NCI-H526 (cell line): ENCODE measurements around the gene HYAL3.
"Not testable (repeated sequence)": the region's sequence is repeated elsewhere in the genome, so short reads cannot be mapped to it uniquely, and the experiment has no call there.

Source experiments
- DNase-seq, 2 experiments: peaks; one replicate each; lab custom pipeline; 2025; lab: John Stamatoyannopoulos, UW

Gene HYAL3

GRCh38 chr3:50269977-50270413 is 29.2 kb downstream of the HYAL3 start:
- DNase-seq, result no peak

DNA sequence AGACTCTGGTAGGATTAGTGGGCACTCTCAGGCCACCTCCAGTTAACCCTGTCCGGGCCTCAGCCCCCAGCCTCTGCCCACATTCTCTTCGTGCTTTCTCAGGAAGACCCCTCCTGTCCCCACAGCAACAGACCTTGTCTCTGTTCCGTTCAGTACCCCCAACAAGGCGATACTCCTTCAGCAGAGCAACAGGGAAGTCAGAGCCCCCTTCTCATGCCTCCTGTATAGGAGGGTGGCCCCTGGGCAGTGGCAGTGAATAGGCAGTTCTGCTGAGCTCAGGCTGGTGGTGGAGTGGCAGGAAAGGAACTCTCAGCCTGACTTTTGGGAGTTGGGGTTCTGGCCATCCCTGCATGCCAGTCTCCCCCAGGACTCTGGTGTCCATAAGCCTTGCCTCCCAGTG is 29.7 kb downstream of the HYAL3 start:
- DNase-seq, result no peak

DNA sequence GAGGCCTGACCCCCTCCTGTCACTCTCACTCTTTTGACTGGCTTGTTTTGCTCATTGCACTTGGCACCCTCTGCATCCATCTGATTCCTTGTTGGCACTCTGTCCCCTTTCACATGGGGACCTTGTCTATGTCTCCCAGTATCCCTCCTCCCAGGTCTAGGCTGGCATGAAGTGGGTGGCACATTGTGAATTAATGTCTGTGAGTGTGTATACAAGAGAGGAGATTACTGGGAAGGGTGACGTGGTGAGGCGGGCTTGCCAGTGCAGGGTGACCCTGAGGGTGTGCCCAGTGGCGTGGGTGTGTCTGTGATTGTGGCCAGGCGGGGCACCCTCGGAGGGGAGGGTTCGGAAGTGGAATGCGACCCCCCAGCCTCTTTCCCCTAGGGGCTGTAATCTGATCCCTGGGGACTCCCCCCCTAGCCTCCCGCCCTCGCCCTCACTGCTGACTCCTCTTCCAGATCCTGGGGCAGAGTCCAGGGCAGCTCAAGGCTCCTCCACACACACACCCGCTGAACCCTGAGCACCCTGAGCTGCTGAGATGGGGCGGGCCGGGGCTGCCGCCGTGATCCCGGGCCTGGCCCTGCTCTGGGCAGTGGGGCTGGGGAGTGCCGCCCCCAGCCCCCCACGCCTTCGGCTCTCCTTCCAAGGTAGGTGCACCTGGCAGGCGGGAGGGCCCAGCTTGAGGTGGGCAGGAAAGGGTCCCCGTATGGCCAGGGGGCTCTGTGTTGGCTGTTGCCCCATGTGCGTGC is 30.3 kb downstream of the HYAL3 start, which contains the start of gene SEMA3B:
TSS of gene SEMA3B (plus strand) at position 445 of the 749 bp plus-strand sequence. CDS start at position 539, 94 bp downstream.
- no peak for DNase-seq

- no peak for DNase-seq
Observed at GRCh38 chr3:50268276-50268675, 30.9 kb downstream of the HYAL3 start.

DNA sequence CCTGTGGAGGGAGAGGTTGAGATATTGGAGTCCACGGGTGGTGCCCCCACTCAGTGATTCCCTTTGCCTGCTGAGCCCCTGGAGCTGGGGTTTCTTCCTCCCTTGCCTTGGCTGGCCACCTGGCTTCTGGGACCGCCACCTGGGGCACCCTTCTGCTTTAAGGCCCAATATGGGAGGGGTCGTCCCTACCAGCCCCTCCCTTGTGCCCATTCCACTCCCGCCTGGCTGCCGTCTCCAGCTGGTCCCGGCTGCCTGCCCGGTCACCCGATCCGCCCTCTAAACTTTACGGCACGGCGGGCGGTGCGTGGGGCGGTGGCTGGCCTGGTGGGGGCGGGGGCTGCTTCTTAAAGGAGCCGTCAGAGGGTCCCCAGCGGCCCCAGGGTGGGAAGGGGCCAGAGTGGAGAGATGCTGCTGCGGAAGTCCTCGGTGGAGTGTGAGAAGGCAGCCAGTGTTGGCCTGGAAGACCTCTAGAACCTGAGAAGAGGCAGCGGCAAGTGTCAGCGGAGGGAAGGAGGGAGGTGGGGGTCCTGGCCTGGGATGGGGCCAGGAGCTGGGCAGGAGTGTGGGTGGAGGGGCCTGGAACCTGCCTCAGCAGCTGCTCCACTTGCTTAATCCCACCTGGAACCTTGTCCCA is 31.8 kb downstream of the HYAL3 start:
- peak in 1 of 2 experiments; percentile 32 for DNase-seq

DNA sequence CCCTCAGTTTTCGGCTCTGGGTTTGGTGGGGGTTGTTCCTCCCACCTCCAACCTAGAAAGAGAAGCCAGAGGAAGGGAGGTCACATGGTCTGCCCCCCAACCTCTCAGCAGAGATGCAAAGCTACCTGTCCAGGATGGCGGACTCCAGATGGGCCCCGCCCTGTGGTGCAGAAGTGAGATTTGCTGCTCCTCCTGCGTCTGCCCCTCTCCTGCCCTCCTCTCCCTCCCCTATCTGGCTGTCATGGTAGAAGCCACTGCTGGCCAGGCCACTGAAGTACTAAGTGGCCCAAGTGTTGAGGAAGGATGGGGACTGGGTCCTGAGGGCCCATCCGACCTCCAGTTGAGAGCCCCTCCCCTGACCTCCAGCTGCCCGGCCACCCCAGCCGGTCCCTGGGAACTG is 32.4 kb downstream of the HYAL3 start:
- DNase-seq, result no peak

DNA sequence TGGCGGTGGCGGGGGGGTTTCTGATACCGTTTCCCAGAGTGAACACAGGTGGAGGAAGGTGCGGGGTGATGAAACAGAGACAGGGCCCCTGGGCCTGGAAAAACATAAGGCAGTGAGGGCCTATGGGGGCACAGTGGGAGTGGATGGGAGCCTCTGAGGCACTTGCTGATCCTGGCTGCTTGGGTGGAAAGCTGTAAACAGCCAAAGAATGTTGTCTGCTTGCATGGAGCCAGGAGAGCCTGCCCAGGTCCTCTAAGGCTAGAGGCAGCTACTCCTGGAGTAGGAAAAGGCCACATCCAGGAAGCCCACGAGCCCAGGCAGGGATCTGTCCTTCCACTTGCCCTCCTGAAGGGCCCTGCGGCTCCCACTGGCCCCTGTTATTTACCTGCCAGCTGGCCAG is 33.2 kb downstream of the HYAL3 start:
- no peak for DNase-seq

GRCh38 chr3:50265571-50265970 is 33.6 kb downstream of the HYAL3 start:
- no peak for DNase-seq

- no peak for DNase-seq
Observed at GRCh38 chr3:50264964-50265485, 34.2 kb downstream of the HYAL3 start.

- peak; percentile 34 to 68 for DNase-seq
Observed at GRCh38 chr3:50264383-50264963, 34.7 kb downstream of the HYAL3 start.

DNA sequence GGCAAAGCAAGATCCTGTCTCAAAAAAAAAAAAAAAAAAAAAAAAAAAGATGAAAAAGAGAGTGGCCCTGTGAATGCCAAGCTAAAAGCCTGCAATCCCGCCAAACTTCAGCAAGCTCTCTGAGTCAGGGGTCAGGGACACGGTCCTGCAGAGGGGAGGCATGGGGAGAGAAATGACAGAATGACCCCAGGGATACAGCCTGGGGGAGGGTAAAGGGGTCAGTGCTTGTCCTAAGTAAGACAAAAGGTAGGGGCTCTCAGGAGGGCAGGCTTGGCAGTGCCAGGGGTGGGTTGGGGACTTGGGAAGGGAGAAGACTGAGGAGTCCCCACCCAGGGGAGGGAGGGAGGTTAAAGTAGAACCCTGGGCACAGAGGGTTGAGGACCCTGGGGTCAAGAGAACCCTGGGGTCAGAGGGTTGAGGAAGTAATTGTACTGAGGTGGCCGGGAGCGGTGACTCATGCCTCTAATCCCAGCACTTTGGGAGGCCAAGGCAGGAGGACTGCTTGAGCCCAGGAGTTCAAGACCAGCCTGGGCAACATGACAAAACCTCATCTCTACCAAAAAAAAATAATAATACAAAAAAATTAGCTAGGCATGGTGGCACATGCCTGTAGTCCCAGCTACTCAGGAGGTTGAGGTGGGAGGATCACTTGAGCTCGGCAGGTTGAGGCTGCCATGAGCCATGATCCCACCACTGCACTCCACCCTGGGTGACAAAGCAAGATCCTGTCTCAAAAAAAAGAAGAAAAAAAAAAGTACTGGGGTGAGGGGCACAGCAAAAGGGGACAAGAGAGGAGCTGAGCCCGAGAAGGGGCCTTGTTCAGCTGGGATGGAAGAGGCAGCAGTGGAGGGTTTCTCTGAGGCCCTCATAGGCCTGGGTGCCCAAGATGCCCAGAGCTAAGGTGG is 35.5 kb downstream of the HYAL3 start:
- DNase-seq, result no peak

DNA sequence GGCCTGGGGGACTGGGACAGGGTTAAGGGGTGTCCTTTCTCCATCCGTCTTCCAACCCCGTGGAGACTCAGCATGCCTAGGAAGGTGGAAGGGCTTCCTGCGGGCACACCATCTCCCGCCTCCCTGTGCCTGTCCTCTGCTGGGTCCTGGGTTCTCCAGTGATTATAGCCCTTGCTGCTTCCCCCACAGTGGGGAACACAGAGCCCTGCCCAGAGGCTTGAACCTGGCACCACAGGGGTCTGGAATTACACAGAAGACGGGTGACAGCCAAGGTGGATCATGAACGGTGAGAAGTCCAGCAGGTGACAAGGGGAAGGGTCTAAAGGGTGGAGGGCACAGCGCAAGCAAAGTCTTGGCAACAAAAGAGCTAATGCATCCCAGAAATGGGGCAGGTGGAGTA is 36.4 kb downstream of the HYAL3 start:
- DNase-seq, result no peak

- not testable (repeated sequence) for DNase-seq
Observed at GRCh38 chr3:50262200-50262599, 37.0 kb downstream of the HYAL3 start.

DNA sequence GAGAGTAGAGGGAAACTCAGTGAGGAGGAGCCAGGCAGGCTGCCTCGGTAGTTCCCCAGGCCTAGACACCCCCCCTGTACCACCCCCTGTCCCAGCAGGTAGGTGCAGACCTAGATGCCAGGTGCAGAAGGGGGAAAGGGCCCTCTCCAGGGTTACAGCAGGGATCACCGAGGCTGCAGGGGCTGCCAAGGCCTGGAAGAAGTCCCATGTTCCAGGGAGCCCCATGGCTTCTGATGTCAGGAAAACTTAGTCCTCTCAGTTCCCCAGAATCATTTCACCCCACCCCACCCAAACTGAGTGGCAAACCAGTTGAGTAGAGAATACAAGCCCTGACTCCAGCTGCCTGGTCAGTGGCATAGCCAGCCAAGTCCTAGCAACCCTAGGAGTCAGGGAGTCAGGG is 37.7 kb downstream of the HYAL3 start:
- no peak for DNase-seq

GRCh38 chr3:50260942-50261441 is 38.2 kb downstream of the HYAL3 start:
- DNase-seq, result no peak

GRCh38 chr3:50260027-50260941 is 38.9 kb downstream of the HYAL3 start:
- peak; percentile 67 to 93 for DNase-seq

DNA sequence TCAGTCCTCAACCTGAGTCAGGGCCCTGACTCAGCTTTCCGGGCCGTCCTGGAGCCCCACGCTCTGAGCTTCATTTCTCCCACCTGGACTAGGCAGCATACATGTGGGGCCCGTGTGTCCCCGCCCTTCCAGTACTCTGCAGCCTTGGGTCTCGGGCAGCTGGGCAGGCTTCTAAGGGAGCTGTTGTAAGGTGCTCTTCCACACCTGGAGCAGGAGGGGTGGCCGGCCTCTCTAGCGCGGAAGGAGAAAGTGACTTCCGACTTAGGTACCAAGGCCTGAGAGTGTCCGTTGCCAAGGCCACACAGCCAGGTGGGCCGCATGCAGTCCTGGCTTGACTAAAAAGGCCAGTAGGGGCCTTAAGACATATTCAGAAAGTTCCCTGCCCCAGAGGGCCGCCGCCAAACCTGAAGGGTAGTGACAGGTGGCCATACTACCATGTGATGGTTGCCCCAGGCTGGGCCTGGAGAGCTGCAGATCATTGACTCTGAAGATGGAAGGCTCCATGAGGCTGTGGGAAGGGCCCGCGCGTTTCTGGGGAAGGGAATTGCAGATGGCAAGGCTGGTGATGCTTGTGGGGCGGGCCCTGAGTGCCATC is 39.7 kb downstream of the HYAL3 start:
- no peak for DNase-seq

DNA sequence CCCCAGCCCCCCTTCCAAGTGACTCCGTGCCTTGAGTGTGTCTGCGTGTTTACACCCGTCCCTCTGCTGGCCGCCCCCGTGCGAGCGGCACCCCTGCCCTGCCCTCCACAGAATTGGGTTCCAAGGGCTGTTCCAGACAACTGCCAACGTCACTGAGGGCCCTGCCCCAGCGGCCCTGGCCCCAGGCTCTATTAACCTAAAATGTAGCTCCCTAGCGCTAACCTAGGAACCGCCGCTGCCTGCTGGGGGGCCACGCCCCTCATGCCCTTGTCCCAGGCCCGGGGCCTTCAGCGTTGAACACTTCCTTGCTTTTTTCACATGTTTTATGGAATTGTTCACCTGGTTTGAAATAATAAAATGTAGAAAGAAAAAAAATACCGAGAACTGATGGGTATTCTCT is 40.2 kb downstream of the HYAL3 start:
- no peak for DNase-seq

GRCh38 chr3:50258029-50258680 is 41.0 kb downstream of the HYAL3 start:
- DNase-seq, result peak; percentile 33 to 73
